ENCODE results near the gene CNPY1. TPM values are rescaled to one million over a fixed set of nuclear protein-coding genes. Genes with fewer than 3 reads are reported as not detected.

The CNPY1 gene
- total and polyA plus RNA-seq, 2 donors (not counting 1 experiment from before 2014, with no cell fraction given), result not detected

- Histone ChIP-seq H3K27ac (ENCODE audit: insufficient read depth, low read length) (no peak overlapping the region), H3K4me1 (ENCODE audit: control insufficient read depth, extremely low read depth, insufficient read depth, low read length) (no peaks in the 10 kb centered on the region), H3K4me3 (replicated peaks in 1 of 4; ENCODE audit: control extremely low read depth in 1 of 4, insufficient read depth in 1 of 4, low read depth in 3 of 4, low read length in 4 of 4) (peak overlapping the region in 1 of 4 experiments; percentile 25), H4K20me1 (ENCODE audit: control insufficient read depth, extremely low read depth, insufficient read depth, low read length) (no peaks in the 10 kb centered on the region), H2AFZ (ENCODE audit: low read length) (no peak overlapping the region), H3K9ac (ENCODE audit: insufficient read depth, low read length) (no peak overlapping the region), H3K4me2 (ENCODE audit: extremely low read depth, insufficient read depth, low read length) (no peak overlapping the region), H3K79me2 (ENCODE audit: control insufficient read depth, insufficient read depth, low read length) (no peaks in the 10 kb centered on the region), H3K9me3 (ENCODE audit: control insufficient read depth, insufficient read depth, low read depth, low read length) (no peaks in the 10 kb centered on the region), H3K27me3 (ENCODE audit: control insufficient read depth, insufficient read depth, low read length) (no peaks in the 10 kb centered on the region), H3K36me3 (ENCODE audit: control insufficient read depth, insufficient read depth, low read length) (no peaks in the 10 kb centered on the region)
- no peak for TF ChIP-seq EZH2 (IDR thresholded peaks at IDR 0.05; ENCODE audit: low read length, missing control alignments)
- DNase-seq (ENCODE audit: low read depth in 2 of 2), result peak in 1 of 2 donors; percentile 14
Observed at GRCh38 chr7:155490697-155491628, 55.4 kb downstream of the CNPY1 start.

GRCh38 chr7:155489862-155490696 lies 56.3 kb downstream of the CNPY1 start:
- Histone ChIP-seq H3K9me3 (ENCODE audit: control insufficient read depth, insufficient read depth, low read depth, low read length) (no peaks in the 10 kb centered on the region), H3K9ac (ENCODE audit: insufficient read depth, low read length) (no peak overlapping the region), H3K4me1 (ENCODE audit: control insufficient read depth, extremely low read depth, insufficient read depth, low read length) (no peaks in the 10 kb centered on the region), H3K36me3 (ENCODE audit: control insufficient read depth, insufficient read depth, low read length) (no peaks in the 10 kb centered on the region), H2AFZ (ENCODE audit: low read length) (no peak overlapping the region), H3K27me3 (ENCODE audit: control insufficient read depth, insufficient read depth, low read length) (no peaks in the 10 kb centered on the region), H3K4me3 (replicated peaks in 1 of 4; ENCODE audit: control extremely low read depth in 1 of 4, insufficient read depth in 1 of 4, low read depth in 3 of 4, low read length in 4 of 4) (peak overlapping the region in 1 of 4 experiments; percentile 25), H3K27ac (ENCODE audit: insufficient read depth, low read length) (no peak overlapping the region), H3K79me2 (ENCODE audit: control insufficient read depth, insufficient read depth, low read length) (no peaks in the 10 kb centered on the region), H3K4me2 (ENCODE audit: extremely low read depth, insufficient read depth, low read length) (no peak overlapping the region), H4K20me1 (ENCODE audit: control insufficient read depth, extremely low read depth, insufficient read depth, low read length) (no peaks in the 10 kb centered on the region)
- TF ChIP-seq EZH2 (IDR thresholded peaks at IDR 0.05; ENCODE audit: low read length, missing control alignments), result no peak
- TF ChIP-seq CTCF (conservative IDR thresholded peaks at IDR 0.05 in 1 of 2, IDR thresholded peaks at IDR 0.05 in 1 of 2; ENCODE audit: low read depth in 1 of 2, low read length in 2 of 2), result no peak
- no peak for DNase-seq (ENCODE audit: low read depth in 2 of 2)

GRCh38 chr7:155489158-155489840 lies 57.1 kb downstream of the CNPY1 start:
- Histone ChIP-seq H3K79me2 (ENCODE audit: control insufficient read depth, insufficient read depth, low read length) (no peaks in the 10 kb centered on the region), H3K36me3 (ENCODE audit: control insufficient read depth, insufficient read depth, low read length) (no peaks in the 10 kb centered on the region), H3K9me3 (ENCODE audit: control insufficient read depth, insufficient read depth, low read depth, low read length) (no peaks in the 10 kb centered on the region), H3K4me3 (replicated peaks in 1 of 4; ENCODE audit: control extremely low read depth in 1 of 4, insufficient read depth in 1 of 4, low read depth in 3 of 4, low read length in 4 of 4) (no peak overlapping the region), H3K27me3 (ENCODE audit: control insufficient read depth, insufficient read depth, low read length) (no peaks in the 10 kb centered on the region), H3K9ac (ENCODE audit: insufficient read depth, low read length) (no peak overlapping the region), H4K20me1 (ENCODE audit: control insufficient read depth, extremely low read depth, insufficient read depth, low read length) (no peaks in the 10 kb centered on the region), H3K4me2 (ENCODE audit: extremely low read depth, insufficient read depth, low read length) (no peak overlapping the region), H2AFZ (ENCODE audit: low read length) (no peak overlapping the region), H3K4me1 (ENCODE audit: control insufficient read depth, extremely low read depth, insufficient read depth, low read length) (no peaks in the 10 kb centered on the region), H3K27ac (ENCODE audit: insufficient read depth, low read length) (no peak overlapping the region)
- DNase-seq (ENCODE audit: low read depth in 2 of 2), result no peak
- no peak for TF ChIP-seq EZH2 (IDR thresholded peaks at IDR 0.05; ENCODE audit: low read length, missing control alignments)
- no peak for TF ChIP-seq CTCF (conservative IDR thresholded peaks at IDR 0.05 in 1 of 2, IDR thresholded peaks at IDR 0.05 in 1 of 2; ENCODE audit: low read depth in 1 of 2, low read length in 2 of 2)

Measured in fibroblast of lung (primary cell).